NCI-H187 treated with DMSO at 0.1 percent for 48 hours (cell line): ENCODE results near the gene MAL.
"Not testable (repeated sequence)": the region's sequence is repeated elsewhere in the genome, so short reads cannot be mapped to it uniquely, and the experiment has no call there.

Source experiments
- DNase-seq: peaks from one replicate; lab custom pipeline; 2025; lab: John Stamatoyannopoulos, UW

The MAL gene

DNA sequence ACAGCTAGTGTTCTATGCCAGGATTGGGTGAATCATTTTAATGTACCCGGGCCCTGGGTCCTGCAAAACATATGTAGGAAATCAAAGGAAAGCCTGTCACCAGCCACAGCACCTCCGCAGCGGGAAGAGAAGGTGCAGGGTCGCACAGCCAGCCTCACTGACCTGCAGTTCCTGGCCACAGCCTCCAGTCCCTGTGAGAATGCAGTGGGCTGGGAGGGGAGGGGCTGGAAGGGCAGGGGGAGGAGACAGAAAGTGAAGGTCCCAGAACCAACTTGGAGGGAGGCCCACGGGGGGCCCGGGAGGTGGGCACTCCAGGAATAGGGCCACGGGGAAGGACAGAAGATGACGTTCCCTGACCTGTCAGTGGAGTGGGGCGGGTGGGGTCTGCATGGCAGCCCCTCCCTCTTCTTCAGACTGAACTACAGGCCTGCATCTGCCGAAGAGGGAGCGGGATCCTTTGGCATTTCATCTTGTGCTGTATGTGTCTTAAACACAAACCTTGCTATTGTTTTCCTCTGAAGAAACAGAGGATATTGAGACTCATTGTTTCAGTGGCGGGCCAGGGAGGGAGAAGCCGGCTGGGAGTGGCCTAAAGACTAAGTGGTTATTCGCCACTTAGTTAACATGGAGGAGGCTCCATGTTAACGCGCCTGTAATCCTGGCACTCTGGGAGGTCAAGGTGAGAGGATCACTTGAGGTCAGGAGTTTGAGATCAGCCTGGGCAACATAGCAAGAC lies 7.5 kb downstream of the MAL start:
- no peak for DNase-seq

DNA sequence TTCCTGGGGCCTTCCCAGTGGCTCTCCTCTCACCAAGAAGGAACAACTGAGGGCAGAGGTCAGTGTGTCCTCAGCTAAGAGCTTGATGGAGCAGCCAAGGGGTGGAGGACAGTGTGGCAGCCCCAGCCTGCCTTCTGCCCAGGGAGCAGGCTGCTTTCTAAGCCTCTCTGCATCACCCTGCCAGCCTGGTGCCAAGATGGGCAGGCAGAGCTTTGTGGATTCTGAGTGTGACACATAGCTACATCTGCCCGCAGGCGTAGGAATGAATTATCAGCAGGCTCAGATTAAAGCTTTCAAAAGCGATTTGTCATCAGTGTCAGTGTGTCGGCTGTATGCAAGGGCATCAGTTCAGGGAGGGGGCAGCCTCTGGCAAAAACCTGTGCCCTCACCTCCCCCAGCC lies 8.7 kb downstream of the MAL start:
- no peak for DNase-seq

DNA sequence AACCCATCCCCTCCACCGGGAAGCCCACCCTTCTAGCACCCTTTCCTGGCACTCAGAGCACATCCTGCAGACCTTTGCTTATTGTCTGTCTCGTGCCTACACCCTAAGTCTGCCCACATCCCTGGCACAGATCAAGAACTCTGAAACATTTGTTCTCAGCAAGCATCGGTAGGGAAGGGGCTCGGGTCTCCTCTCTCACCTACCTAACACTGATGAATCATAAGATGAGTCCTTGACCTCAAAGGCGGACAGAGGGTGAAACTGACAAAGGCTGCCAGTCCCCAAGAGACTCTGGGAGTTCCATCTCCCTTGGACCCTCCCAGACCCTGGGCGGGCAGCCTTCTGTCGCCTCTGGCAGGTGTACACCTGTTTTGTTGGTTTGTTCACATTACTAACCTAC lies 9.3 kb downstream of the MAL start:
- no peak for DNase-seq

DNA sequence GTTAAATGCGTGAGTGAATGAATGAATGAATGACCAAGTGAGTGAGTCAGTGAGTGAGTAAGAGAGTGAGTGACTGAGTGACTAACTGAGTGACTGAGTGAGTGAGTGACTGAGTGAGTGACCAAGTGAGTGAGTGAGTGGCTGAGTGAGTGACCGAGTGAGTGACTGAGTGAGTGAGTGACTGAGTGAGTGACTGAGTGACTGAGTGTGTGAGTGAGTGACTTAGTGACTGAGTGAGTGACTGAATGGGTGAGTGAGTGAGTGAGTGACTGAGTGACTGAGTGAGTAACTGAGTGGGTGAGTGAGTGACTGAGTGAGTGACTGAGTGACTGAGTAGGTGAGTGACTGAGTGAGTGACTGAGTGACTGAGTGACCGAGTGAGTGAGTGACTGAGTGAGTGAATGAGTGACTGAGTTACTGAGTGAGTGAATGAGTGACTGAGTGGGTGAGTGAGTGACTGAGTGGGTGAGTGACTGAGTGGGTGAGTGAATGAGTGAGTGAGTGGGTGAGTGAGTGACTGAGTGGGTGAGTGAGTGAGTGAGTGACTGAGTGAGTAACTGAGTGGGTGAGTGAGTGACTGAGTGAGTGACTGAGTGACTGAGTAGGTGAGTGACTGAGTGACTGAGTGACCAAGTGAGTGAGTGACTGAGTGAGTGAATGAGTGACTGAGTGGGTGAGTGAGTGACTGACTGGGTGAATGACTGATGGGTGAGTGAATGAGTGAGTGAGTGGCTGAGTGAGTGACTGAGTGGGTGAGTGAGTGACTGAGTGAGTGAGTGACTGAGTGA lies 11.3 kb downstream of the MAL start:
- no peak for DNase-seq

DNA sequence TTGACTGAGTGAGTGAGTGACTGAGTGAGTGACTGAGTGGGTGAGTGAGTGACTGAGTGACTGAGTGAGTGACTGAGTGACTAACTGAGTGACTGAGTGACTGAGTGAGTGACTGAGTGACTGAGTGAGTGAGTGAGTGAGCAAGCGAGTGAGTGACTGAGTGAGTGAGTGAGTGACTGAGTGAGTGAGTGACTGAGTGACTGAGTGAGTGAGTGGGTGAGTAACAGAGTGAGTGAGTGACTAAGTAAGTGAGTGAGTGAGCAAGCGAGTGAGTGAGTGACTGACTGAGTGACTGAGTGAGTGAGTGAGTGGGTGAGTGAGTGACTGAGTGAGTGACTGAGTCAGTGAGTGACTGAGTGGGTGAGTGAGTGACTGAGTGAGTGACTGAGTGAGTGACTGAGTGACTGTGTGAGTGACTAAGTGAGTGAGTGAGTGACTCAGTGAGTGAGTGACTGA lies 11.9 kb downstream of the MAL start:
- no peak for DNase-seq

DNA sequence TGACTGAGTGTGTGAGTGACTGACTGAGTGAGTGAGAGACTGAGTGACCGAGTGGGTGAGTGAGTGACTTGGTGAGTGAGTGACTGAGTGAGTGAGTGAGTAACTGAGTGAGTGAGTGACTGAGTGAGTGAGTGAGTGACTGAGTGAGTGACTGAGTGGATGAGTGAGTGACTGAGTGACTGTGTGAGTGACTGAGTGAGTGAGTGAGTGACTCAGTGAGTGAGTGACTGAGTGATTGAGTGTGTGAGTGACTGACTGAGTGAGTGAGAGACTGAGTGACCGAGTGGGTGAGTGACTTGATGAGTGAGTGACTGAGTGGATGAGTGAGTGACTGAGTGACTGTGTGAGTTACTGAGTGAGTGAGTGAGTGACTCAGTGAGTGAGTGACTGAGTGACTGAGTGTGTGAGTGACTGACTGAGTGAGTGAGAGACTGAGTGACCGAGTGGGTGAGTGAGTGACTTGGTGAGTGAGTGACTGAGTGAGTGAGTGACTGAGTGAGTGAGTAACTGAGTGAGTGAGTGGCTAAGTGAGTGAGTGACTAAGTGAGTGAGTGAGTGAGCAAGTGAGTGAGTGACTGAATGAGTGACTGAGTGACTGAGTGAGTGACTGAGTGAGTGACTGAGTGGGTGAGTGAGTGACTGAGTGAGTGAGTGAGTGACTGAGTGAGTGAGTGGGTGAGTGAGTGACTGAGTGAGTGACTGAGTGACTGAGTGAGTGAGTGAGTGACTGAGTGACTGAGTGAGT lies 12.5 kb downstream of the MAL start:
- not testable (repeated sequence) for DNase-seq

DNA sequence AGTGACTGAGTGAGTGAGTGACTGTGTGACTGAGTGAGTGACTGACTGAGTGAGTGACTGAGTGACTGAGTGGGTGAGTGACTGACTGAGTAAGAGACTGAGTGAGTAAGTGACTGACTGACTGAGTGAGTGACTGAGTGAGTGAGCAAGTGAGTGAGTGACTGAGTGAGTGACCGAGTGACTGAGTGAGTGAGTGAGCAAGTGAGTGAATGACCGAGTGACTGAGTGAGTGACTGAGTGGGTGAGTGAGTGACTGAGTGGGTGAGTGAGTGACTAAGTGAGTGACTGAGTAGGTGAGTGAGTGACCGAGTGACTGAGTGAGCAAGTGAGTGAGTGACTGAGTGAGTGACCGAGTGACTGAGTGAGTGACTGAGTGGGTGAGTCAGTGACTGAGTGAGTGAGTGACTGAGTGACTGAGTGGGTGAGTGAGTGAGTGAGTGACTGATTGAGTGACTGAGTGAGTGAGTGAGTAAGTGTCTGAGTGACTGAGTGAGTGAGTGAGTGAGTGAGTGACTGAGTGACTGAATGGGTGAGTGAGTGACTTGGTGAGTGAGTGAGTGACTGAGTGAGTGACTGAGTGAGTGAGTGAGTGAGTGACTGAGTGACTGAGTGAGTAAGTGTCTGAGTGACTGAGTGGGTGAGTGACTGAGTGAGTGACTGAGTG lies 13.3 kb downstream of the MAL start:
- no peak for DNase-seq

DNA sequence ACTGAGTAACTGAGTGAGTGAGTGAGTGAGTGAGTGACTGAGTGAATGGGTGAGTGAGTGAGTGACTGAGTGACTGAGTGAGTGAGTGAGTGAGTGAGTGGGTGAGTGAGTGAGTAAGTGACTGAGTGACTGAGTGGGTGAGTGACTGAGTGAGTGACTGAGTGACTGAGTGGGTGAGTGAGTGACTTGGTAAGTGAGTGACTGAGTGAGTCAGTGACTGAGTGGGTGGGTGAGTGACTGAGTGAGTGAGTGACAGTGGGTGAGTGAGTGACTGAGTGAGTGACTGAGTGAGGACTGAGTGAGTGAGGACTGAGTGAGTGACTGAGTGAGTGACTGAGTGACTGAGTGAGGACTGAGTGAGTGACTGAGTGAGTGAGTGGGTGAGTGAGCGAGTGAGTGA lies 13.9 kb downstream of the MAL start:
- DNase-seq = no peak

DNA sequence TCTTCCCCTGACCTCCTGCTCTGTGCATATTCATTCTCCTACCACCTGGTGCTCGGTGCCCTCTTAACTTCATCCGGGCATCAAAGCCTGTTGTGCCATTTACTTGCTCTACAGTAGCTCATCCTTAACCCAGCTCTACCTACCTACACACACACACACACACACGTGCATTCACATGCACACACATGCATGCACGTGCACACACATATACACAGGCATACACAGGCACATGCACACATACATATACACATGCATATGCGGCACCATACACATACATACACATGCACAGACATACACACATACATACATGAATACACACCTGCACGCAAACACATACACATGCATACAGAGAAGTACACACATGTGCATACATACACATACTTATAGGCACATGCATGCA lies 14.5 kb downstream of the MAL start:
- no peak for DNase-seq

DNA sequence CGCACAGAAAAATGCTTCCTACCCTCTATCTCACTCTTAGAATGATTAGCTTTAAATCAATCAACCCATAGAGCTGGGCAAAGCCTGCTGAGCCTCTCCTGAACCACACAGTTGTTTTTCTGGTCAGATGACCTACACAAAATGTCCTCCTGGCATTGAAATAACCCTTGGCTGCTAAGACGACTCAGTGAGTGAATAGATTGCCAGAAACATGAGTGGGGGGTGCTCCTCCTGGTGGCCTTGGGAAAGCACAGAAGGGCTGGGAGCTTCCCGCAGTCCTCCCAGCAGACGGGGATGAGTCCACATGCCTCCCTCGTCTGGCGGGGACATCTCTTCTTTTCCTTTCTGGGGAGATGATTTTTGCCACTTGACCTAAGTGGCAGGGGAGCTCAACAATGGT lies 14.9 kb downstream of the MAL start:
- DNase-seq = no peak

DNA sequence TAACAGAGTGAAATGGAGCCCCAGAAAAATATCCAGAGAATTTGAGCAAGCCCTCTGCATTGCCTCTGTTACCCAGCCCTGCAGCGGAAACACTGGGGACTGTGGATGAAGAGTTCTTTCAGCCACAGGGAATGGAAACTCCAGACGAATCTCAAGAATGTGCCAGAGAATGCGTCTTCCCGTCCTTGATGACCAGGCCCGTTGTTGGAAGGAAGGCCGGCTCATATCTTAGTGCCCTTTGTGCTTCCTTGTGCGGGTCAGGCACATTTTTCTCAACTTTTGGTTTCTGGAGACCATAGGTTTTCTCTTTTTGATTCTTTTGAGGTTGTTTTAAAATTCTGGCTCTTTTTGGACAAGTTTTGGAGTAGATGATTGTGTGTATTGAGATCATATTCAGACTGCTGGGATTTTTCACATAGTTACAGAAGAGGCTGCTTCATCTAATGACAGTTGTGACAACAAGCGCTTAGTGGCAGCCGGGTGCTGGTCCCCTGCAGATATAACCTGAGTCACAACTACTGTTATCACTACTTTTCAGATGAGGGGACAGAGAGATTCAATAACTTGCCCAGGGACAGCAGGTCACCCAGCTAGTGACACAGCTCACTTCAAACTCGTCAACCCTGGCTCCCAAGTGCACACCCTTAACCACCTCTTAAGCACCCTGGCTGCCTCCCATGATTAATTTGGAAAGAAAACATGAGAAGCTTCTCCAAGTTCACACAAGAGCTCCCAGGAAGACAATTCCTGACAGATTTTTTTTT lies 15.7 kb downstream of the MAL start:
- no peak for DNase-seq

DNA sequence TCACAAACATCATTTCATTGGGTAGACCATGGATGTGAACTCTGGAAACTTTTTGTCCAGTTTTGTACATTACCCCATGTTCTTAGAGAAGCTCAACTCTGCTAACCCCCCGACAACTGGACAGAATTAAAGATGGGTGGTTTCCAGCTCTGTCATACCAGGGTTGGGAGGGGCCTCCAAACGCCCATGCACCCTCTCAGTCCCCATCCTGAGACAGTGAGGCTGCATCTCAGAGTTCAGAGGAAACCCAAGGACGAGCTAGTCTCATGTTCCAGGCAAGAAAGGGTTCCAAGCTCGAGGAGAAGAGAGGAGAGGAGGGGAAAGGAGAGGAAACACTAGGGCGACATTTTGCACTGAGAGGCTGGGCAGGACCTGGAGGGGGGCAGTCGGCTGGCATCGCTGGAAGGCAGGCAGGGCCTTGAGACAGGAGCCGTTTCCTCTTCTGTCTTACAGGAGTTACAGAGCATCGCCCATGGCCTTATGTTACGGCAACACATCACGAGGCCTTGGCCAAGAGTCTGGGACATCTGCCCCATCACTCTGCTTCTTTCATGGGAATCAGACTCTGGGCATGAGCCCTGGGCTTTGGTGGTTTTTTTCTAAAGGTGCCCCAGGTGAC lies 16.4 kb downstream of the MAL start:
- no peak for DNase-seq

DNA sequence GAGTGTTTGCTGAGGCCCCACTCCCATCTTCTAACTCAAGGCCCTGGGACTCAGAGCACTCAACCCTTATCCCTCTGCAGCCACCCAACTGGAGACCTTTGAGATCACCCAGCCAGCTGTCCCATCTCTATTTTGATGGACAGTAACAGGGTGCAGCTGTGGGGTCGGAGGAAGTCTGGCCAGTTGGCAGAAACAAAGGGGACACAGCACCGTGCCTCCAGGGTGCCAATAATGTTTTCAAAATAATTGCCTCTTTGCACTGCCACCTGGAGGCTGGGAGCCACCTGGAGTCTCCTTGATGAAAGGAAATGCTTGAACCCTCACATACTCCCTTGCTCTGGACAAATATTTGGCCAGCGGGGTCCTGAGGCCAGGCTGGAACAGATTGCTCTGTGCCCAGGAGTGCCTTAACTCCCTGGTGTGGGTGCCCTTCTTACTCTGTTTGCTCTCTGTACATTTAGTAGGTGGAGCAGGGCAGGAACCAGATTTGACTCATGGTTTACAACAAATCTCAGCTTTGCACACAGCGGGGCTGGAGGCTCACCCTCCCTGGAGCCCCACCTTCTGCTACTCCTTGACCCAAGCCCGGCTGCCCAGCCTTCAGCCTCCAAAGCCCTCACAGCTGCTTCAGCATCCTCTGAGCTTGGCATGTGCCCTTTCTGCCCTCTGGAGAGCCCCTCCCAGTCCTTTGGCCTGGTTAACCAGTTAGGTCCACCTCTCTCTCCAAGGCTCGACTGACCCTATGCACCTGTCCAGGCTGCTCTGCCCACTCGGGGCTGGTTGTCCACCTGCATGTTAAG lies 17.2 kb downstream of the MAL start:
- no peak for DNase-seq

DNA sequence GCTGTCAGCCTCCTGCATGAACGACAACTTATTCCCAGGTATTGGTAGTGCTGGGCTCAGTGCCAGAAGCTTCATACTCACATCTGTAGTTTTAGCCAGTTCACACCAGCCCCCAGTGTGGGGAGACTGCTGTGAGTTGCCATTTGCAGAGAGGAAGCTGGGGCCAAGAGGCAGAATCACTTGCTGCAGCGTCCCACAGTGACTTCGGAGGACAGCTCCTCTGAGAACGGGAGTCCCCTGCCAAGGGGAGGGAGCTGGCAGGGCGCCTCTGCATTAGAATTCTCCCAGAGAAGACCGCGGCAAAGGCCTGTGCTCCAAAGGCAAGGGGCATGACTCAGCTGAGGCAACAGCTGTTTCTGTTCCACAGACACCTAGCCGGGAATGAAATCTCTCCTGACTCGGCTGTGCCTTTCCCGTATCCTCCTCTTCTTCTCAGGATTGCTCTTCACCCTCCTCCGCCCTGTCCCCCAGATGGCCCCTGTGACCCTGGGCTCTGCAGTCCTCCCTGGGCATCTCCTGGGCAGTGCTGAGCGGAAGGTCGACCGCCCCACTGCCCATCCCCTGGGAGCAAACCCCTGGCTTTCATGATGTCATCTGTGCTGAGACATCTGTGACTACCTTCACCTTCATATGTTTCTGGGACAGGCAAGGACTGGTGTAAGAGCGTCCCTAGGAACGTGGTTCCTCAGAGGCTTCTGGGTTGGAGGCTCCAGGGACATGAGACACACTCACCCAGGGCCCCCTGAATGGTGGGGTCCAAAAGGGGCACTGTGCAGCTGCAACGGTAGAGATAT lies 18.0 kb downstream of the MAL start:
- no peak for DNase-seq

DNA sequence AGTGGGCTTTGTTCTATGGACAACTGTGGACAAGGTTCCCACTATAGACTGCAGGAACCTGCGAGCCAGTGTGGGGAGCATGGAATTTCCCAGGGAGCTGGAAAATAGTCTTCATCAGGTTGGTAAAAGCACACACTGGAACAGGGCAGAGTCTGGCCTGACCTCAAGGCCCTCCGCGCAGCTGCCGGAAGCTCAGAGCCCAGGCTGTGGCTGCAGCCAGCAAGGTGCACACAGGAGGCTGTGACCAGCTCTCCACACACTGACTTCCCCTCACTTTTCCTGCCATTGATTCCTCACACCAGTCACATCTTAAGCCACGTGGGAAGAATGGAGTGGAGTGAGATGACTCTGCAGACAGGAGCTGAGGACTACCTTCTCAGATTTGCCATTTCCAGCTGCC lies 19.1 kb downstream of the MAL start:
- no peak for DNase-seq

DNA sequence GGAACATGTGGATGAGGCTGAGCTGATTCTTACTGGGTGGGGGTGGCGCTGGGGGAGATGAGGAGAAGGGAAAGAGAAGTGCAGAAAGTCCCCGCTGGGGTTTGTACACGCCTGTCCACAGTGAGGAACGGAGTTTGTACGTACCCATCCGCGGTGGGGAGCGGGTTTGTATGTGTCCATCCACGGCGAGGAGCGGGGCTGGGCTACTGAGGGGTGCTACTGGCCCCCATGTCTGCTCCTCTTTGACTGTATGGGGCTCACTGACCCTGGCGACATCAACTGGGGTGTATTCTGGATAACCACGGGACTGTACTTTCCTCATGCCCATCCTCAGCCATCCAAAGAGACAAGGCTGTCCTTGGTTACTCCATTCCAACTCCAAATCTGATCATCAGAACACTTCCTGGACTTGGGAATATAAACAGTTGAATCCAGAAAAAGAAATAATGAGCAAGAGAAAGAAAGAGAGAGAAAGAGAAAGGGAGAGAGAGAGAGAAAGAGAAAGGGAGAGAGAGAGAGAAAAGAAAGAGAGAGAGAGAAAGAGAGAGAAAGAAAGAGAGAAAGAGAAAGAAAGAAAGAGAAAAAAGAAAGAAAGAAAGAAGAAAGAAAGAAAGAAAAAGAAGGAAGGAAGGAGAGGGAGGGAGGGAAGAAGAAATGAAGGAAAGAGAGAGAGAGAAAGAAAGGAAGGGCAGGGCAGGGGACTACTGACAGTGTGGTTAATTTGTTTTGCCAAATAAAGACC lies 21.0 kb downstream of the MAL start:
- DNase-seq = no peak

DNA sequence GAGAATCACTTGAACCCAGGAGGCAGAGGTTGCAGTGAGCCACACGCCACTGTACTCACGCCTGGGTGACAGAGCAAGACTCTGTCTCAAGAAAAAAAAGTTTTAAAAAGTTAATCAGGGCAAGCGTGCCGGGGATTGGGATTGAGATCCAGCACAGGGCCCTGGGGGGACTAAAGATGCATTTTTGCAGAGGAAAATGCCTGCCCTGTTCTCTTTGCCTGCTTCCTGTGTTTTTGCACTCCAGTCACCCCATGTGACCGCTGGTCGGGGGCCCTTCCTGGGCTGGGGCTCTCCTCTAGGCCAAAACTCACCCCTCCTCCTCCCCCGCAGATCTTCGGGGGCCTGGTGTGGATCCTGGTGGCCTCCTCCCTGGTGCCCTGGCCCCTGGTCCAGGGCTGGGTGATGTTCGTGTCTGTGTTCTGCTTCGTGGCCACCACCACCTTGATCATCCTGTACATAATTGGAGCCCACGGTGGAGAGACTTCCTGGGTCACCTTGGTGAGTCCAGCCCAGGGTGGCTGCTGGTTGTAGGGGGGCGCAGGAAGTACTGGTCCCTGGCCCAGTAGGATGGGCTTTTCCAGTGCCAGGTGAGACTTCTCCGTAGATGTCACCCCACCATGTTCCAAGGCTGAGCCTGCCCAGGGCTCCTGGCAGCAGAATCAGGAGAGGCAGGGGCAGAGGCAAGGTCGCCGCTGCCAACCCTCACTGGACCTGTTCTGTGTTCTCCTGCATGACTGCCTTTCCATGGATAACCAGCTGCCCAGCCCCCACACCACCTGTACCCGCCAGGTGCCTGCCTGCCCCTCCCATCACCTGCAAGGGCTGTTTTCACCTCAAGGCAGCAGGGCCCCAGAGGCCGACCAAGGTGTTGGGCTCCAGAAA lies 22.4 kb downstream of the MAL start:
- no peak for DNase-seq
